Activated T-cell treated with anti-CD3 and anti-CD28 coated beads, Interleukin-2, amount 50 U/mL, for 4 hours (primary cell): Measurements from ENCODE around the gene TMEM191C. TPM values are rescaled to one million over a fixed set of nuclear protein-coding genes. Genes with fewer than 3 reads are reported as not detected.

Experiments used
- ATAC-seq, 2 donors: fragments of 200-7000 bp; cut with Tn5 transposase; one replicate each; pipeline ENCODE4 v1.10.0; 2021
- DNase-seq: peaks from one replicate; pipeline ENCODE4 v3.0.0-alpha.2; 2020
- H3K27me3 Mint-ChIP-seq: one replicate; pipeline ENCODE4 v1.8.0; 2021; ENCODE audit warnings: low read depth, mixed read lengths
- H3K36me3 Mint-ChIP-seq: one replicate; pipeline ENCODE4 v1.8.0; 2022; ENCODE audit warnings: mixed read lengths; ENCODE audit not compliant: insufficient read depth
- H3K4me1 Mint-ChIP-seq: one replicate; pipeline ENCODE4 v1.8.0; 2021; ENCODE audit warnings: low read depth, mixed read lengths
- H3K4me3 Mint-ChIP-seq: one replicate; pipeline ENCODE4 v1.8.0; 2021; ENCODE audit warnings: mild to moderate bottlenecking, moderate library complexity, mixed read lengths
- H3K9me3 Mint-ChIP-seq: one replicate; pipeline ENCODE4 v1.8.0; 2021; ENCODE audit warnings: mixed read lengths
- total RNA-seq, 3 donors: library from RNA; stranded (reverse); gene quantifications; one replicate each; pipeline ENCODE4 v1.2.1, GENCODE V29; 2021

TMEM191C gene
- total RNA-seq, 3 donors from 2014 or later = 0.23 to 0.87 (median 0.53) TPM

DNA sequence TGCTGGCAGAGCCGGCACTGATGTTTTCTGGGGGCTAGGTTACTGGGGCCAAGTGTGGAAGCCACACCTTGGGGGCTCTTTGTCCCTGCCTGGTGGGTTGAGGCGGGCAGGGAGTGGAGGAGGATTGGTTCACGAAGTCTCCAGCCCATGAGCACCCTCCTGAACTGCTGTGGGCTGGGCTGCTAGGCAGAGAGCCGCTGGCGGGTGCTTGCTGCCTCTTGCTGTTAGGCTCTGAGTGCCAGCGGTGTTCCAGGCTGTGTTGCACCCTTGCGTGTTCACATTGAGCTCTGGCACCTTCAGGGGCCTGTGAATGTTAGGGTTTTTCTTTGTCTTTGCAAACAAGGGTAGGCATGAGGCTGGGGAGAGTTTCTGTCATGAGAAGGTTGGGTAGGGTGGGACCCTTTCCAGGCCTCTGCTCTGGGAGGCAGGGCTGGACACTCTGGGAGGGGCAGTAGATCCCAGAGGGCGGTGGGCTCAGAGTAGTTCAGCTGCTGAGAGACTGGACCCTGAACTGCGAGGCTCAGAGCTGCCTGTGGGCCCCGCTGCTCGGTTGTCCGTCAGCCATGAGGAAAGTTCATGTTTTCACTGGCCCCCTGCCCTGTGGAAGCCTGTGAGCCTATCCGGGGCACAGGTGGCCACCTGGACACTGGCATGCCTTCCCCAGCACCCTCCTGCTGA, 24.0 kb upstream of the TMEM191C start:
- Mint-ChIP-seq H3K27me3 (no peaks in the 10 kb centered on the region), H3K4me1 (no peaks in the 10 kb centered on the region), H3K36me3 (peaks cover 5% of the 10 kb centered on the region), H3K9me3 (no peaks in the 10 kb centered on the region), H3K4me3 (no peak overlapping the region)
- no peak for DNase-seq
- ATAC-seq = no peak

DNA sequence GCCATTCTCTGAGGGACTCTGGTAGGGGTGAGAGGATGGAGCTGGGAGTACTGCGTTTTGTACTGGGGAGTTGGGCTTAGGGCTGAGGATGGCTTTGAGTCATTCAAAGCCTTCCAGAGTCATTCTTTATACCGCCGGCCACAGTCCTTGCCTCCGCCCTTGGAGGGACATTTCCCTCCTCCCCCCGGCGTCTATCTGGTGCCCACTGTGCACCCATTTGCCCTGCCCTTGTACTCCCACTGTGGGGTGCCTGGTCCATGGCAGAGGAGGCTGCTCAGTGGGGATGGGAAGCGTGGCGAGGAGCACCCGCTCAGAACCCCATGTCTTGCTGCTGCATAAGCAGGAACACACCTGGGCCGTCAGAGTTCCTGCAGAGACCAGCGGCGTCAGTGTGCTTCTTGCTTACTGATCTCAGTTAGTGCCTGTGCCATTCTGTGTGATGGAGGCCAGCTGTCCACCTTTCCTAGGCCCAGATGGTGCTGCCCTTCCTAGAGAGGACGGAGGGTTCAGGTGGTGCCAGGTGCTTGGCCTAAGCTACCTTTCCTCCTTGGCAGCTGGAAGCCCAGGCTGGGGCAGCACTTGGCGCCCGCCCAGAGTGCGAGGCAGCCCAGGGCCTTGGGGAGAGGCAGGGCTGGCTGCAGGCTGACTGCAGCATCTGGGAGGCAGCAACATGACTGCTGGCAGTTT, 23.3 kb upstream of the TMEM191C start:
- peak; percentile 3 for DNase-seq
- Mint-ChIP-seq H3K4me1 (no peaks in the 10 kb centered on the region), H3K4me3 (no peak overlapping the region), H3K36me3 (peaks cover 5% of the 10 kb centered on the region), H3K9me3 (no peaks in the 10 kb centered on the region), H3K27me3 (no peaks in the 10 kb centered on the region)
- ATAC-seq = no peak

- H3K9me3 Mint-ChIP-seq = no peaks in the 10 kb centered on the region
- H3K4me3 Mint-ChIP-seq = no peak overlapping the region
- no peaks in the 10 kb centered on the region for H3K4me1 Mint-ChIP-seq
- no peak for ATAC-seq
- H3K27me3 Mint-ChIP-seq = no peaks in the 10 kb centered on the region
- no peak for DNase-seq
- peaks cover 5% of the 10 kb centered on the region for H3K36me3 Mint-ChIP-seq
Observed at GRCh38 chr22:21444701-21445436, 22.3 kb upstream of the TMEM191C start.

DNA sequence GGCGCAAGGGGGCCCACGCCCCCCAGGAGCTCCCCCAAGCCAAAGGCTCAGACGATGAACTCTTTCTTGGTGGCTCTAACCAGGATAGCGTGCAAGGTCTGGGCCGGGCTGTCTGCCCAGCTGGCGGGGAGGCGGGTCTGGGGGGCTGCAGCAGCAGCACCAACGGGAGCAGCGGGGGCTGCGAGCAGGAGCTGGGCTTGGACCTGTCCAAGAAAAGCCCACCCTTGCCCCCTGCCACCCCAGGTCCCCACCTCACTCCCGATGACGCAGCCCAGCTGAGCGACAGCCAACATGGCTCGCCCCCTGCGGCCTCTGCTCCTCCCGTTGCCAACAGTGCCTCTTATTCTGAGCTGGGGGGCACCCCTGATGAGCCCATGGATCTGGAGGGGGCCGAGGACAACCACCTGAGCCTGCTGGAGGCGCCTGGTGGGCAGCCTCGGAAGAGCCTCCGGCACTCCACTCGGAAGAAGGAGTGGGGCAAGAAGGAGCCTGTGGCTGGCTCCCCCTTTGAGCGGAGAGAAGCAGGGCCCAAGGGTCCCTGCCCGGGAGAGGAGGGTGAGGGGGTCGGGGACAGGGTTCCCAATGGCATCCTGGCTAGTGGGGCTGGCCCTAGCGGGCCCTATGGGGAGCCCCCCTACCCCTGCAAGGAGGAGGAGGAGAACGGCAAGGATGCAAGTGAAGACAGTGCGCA, 21.6 kb upstream of the TMEM191C start:
- Mint-ChIP-seq H3K27me3 (no peaks in the 10 kb centered on the region), H3K4me1 (no peaks in the 10 kb centered on the region), H3K36me3 (peaks cover 5% of the 10 kb centered on the region), H3K4me3 (no peak overlapping the region), H3K9me3 (no peaks in the 10 kb centered on the region)
- ATAC-seq = no peak
- no peak for DNase-seq

GRCh38 chr22:21446128-21446826, 20.9 kb upstream of the TMEM191C start:
- Mint-ChIP-seq H3K36me3 (peaks cover 5% of the 10 kb centered on the region), H3K4me1 (no peaks in the 10 kb centered on the region), H3K4me3 (no peak overlapping the region), H3K9me3 (no peaks in the 10 kb centered on the region), H3K27me3 (no peaks in the 10 kb centered on the region)
- ATAC-seq (no peak), DNase-seq (no peak)

DNA sequence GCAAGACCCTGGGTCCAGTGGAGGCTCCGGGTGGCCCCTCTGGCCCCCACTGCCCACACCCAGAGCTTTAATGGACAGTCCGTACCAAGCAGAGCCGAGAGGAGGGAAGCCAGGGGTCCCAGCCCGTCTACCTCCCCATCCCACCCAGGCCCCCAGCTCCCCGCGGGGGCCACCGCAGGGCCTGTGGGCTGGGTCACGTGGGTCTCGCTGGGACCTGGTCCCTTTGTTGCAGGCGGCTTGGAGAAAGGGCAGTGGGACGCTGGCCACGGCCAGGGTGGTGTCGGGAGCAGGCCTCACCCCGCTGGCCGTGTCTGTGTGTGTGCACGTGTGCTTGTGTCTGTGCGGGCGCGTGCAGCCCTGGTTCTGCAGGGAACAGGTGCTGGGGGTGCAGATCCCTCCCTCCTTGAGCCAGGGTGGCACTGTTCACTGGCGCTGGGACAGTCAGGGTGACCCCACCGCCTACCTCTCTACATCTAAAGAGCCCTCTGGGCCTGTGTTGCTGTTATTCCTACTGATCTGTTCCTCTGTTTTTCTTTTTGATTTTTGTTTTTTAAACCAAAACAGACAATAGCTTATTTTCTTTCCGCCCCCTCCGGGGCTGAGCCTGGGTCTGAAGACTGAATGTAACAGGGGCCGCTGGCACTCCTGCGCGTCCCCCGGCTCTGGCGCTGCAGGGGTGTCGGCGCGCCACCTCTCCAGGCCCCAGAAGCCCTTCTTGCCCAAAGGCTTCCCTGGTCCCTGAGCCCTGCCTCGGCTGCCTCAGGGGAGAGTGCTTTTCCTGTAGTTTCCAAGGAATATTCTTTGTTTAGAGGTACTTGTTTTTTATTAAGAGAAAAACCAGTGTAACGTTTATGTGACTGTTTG, 20.1 kb upstream of the TMEM191C start:
- Mint-ChIP-seq H3K4me3 (no peak overlapping the region), H3K27me3 (no peaks in the 10 kb centered on the region), H3K4me1 (no peaks in the 10 kb centered on the region), H3K9me3 (no peaks in the 10 kb centered on the region), H3K36me3 (peaks cover 5% of the 10 kb centered on the region)
- DNase-seq (no peak), ATAC-seq (no peak)

- Mint-ChIP-seq H3K36me3 (peaks cover 5% of the 10 kb centered on the region), H3K27me3 (no peaks in the 10 kb centered on the region), H3K4me1 (no peaks in the 10 kb centered on the region), H3K4me3 (no peak overlapping the region), H3K9me3 (no peaks in the 10 kb centered on the region)
- DNase-seq (no peak), ATAC-seq (no peak)
Observed at GRCh38 chr22:21447694-21448402, 19.3 kb upstream of the TMEM191C start.

DNA sequence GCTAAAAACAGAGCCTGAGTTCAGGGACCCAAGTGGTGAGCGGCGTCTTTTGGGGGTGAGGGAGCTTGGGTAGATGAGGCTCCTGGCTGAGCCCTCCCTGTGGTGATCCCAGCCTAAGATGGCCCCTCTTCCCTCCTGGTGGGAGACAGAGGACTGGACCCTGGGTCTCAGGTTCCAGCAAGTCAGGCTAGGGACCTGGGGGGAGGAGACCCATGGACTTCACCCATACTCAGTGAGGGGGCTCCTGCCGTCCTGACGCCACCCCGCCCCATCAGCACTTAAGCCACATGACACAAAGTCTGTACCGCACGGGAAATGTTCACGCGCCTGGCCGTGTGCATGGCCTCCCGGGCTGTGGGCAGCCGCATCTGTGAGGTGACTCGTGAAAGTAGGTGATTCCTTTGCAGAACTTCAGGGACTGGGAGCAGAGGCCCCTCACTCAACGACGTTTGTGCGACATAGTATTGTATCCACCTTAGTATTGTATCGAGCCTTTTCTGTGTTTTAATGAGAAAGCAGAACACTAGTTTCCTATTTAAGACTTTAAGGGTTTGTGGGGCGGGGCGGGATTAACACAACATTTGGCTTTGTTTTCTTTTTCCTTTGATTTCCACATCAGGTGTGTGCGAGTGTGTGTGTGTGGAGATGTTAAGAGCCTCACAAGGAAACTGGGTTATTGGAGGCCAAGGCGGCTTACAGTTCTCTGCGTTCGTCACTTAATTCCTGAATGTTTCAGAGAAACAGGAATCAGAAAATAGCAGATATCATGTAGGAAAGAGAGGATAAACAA, 18.4 kb upstream of the TMEM191C start:
- Mint-ChIP-seq H3K4me3 (no peak overlapping the region), H3K4me1 (no peaks in the 10 kb centered on the region), H3K36me3 (peaks cover 5% of the 10 kb centered on the region), H3K27me3 (no peaks in the 10 kb centered on the region), H3K9me3 (no peaks in the 10 kb centered on the region)
- DNase-seq (no peak), ATAC-seq (no peak)

DNA sequence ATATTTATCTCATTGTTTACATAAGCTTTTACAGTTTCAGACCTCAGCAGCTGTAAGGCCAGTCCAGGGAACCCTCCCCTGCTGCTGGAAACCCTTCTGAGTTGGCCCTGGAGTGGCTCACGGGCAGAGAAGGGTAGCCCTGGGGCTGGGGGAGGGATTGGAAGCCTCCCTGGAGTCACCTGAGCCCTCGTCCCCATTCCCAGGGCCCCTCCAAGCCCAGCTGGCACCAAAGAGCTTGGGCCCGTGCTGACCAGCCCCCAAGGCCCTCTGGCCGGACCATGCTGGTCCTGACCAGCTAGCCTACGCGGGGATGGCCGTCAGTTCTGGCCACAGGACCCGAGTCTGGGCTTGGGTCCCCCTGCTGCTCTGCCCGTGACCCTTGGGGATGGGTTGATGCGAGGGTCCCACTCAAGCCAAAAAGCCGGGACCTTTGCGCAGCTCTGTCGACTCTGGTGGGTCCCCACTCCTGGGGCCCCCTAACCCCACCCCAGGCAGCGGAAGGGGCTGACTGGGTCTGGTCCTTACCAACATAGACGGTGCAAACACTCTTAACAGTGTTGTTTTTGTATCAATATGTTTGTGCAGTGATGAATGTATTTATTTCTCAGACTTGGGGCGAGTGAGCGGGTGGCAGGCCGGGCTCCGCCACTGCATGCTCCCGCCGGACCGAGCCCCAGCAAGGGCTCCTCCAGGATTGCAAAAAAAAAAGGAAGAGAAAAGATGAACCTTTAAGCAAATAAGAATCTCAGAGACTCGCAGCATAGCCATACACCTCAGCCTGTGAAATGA, 17.5 kb upstream of the TMEM191C start:
- no peak for ATAC-seq

GRCh38 chr22:21450320-21450831, 16.8 kb upstream of the TMEM191C start:
- Mint-ChIP-seq H3K9me3 (no peaks in the 10 kb centered on the region), H3K27me3 (no peaks in the 10 kb centered on the region), H3K4me1 (no peaks in the 10 kb centered on the region), H3K36me3 (no peaks in the 10 kb centered on the region), H3K4me3 (no peak overlapping the region)
- DNase-seq = no peak
- ATAC-seq = no peak

More for the DNA sequence above, 17.5 kb upstream of the TMEM191C start:
- Mint-ChIP-seq H3K4me1 (no peaks in the 10 kb centered on the region), H3K9me3 (no peaks in the 10 kb centered on the region), H3K27me3 (no peaks in the 10 kb centered on the region), H3K36me3 (peaks cover 3% of the 10 kb centered on the region), H3K4me3 (no peak overlapping the region)
- DNase-seq = no peak

DNA sequence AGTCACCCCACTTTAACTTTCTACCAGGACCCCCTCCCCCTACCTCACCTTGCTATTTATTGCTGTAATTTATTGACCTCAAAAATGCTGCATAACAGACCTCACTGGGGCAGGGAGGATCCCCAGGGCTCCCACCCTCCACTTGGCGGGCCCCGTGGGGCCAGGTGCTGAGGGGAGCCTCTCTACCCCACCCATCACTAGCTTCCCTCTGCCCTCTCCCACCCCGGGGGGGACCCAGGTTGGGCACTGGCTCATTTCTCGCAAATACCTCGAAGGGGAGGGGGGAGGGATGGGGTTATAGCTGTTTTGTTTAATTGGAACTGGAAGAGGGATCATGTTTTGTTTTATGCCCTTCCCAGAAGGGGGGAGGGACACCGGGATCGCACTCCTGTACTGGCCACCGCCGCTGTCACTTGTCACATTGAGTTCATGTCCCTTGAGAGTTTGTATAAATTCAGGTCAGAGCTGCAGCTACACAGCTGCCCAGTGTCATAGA, 16.3 kb upstream of the TMEM191C start:
- Mint-ChIP-seq H3K36me3 (no peaks in the 10 kb centered on the region), H3K4me1 (no peaks in the 10 kb centered on the region), H3K27me3 (no peaks in the 10 kb centered on the region), H3K9me3 (no peaks in the 10 kb centered on the region), H3K4me3 (no peak overlapping the region)
- DNase-seq (no peak), ATAC-seq (no peak)
